ENCODE results near the gene CFAP100. TPM values are rescaled to one million over a fixed set of nuclear protein-coding genes. Genes with fewer than 3 reads are reported as not detected.

The CFAP100 gene
- total RNA-seq, 1 experiment from 2014 or later, result not detected

GRCh38 chr3:126456211-126456610, 61.5 kb downstream of the CFAP100 start:
- CTCF ChIA-PET, result no interaction called here
- no peaks in the 10 kb centered on the region for H3K9me2 ChIP-seq (ENCODE audit: insufficient read depth)
- H3K4me1 ChIP-seq (ENCODE audit: control insufficient read depth in 1 of 2, insufficient read depth in 2 of 2, low read length in 2 of 2), result no peaks in the 10 kb centered on the region
- RAD21 ChIA-PET (ENCODE audit: low non-redundant PET in 1 of 2, low total read pairs in 2 of 2, uncharacterized antibody in 2 of 2, unreplicated experiment in 2 of 2), result no interaction called here
- POLR2A ChIA-PET, result no interaction called here
- H3K27ac ChIP-seq (ENCODE audit: low read depth, low read length), result no peak overlapping the region
- no peak overlapping the region for H3K4me3 ChIP-seq (replicated peaks in 1 of 2; ENCODE audit: low read depth in 1 of 2, low read length in 2 of 2)
- TF ChIP-seq ATF3 (IDR thresholded peaks at IDR 0.05), result no peak
- no peak for TF ChIP-seq ZBTB33 (IDR thresholded peaks at IDR 0.05; ENCODE audit: extremely low read depth, insufficient replicate concordance, low read length)
- no peak for TF ChIP-seq SRF (IDR thresholded peaks at IDR 0.05; ENCODE audit: low read depth)
- no peak for TF ChIP-seq ELF1 (IDR thresholded peaks at IDR 0.05; ENCODE audit: borderline replicate concordance, low read depth)
- TF ChIP-seq SIN3A (IDR thresholded peaks at IDR 0.05; ENCODE audit: low read depth), result no peak
- H3K27me3 ChIP-seq (ENCODE audit: insufficient read depth, low read length), result no peaks in the 10 kb centered on the region
- peaks cover 44 to 55% of the 10 kb centered on the region in 2 experiments; a peak in 3 of 4 replicates for H3K36me3 ChIP-seq (ENCODE audit: control insufficient read depth in 1 of 2, insufficient read depth in 2 of 2, low read length in 2 of 2)
- intact Hi-C loops (cut with micrococcal nuclease), result no loop called here
- H3K79me2 ChIP-seq (ENCODE audit: insufficient read depth, low read length), result peaks cover 46% of the 10 kb centered on the region
- DNase-seq (ENCODE audit: low read depth, low spot score), result no peak
- H3K9me3 ChIP-seq (ENCODE audit: control insufficient read depth in 1 of 2, insufficient read depth in 1 of 2, low read depth in 1 of 2, low read length in 2 of 2), result no peaks in the 10 kb centered on the region
- no peak for ATAC-seq
- no peak overlapping the region for H2AFZ ChIP-seq (ENCODE audit: low read depth, low read length, poor library complexity, severe bottlenecking)
- BruUV-seq (replicated peaks), result no TSS peak
- H3K9ac ChIP-seq (ENCODE audit: low read length), result no peak overlapping the region
- no peak overlapping the region for H3K4me2 ChIP-seq (ENCODE audit: low read length)
- H4K20me1 ChIP-seq (ENCODE audit: insufficient read depth), result no peaks in the 10 kb centered on the region

- DNase-seq (ENCODE audit: low read depth, low spot score) (no peak), ATAC-seq (no peak)
- H3K9me3 ChIP-seq (ENCODE audit: control insufficient read depth in 1 of 2, insufficient read depth in 1 of 2, low read depth in 1 of 2, low read length in 2 of 2), result no peaks in the 10 kb centered on the region
- no peak overlapping the region for H3K27ac ChIP-seq (ENCODE audit: low read depth, low read length)
- POLR2A ChIA-PET, result no interaction called here
- intact Hi-C loops (cut with micrococcal nuclease), result no loop called here
- H3K4me2 ChIP-seq (ENCODE audit: low read length), result no peak overlapping the region
- peaks cover 49 to 56% of the 10 kb centered on the region in 2 experiments; a peak in 3 of 4 replicates for H3K36me3 ChIP-seq (ENCODE audit: control insufficient read depth in 1 of 2, insufficient read depth in 2 of 2, low read length in 2 of 2)
- RAD21 ChIA-PET (ENCODE audit: low non-redundant PET in 1 of 2, low total read pairs in 2 of 2, uncharacterized antibody in 2 of 2, unreplicated experiment in 2 of 2), result no interaction called here
- H3K4me3 ChIP-seq (replicated peaks in 1 of 2; ENCODE audit: low read depth in 1 of 2, low read length in 2 of 2), result no peak overlapping the region
- H3K9ac ChIP-seq (ENCODE audit: low read length), result no peak overlapping the region
- no TSS peak for BruUV-seq (replicated peaks)
- peaks cover 52% of the 10 kb centered on the region for H3K79me2 ChIP-seq (ENCODE audit: insufficient read depth, low read length)
- CTCF ChIA-PET, result no interaction called here
- H3K9me2 ChIP-seq (ENCODE audit: insufficient read depth), result no peaks in the 10 kb centered on the region
- no peaks in the 10 kb centered on the region for H4K20me1 ChIP-seq (ENCODE audit: insufficient read depth)
- H3K27me3 ChIP-seq (ENCODE audit: insufficient read depth, low read length), result no peaks in the 10 kb centered on the region
- H3K4me1 ChIP-seq (ENCODE audit: control insufficient read depth in 1 of 2, insufficient read depth in 2 of 2, low read length in 2 of 2), result no peaks in the 10 kb centered on the region
- no peak overlapping the region for H2AFZ ChIP-seq (ENCODE audit: low read depth, low read length, poor library complexity, severe bottlenecking)
- TF ChIP-seq EZH2 (IDR thresholded peaks at IDR 0.05) (no peak), ZBTB33 (IDR thresholded peaks at IDR 0.05; ENCODE audit: extremely low read depth, insufficient replicate concordance, low read length) (no peak), FOSL1 (IDR thresholded peaks at IDR 0.05; ENCODE audit: low read depth) (no peak), ATF3 (IDR thresholded peaks at IDR 0.05) (no peak), ZFX (IDR thresholded peaks at IDR 0.05) (no peak), YY1 (IDR thresholded peaks at IDR 0.05; ENCODE audit: extremely low read depth, insufficient replicate concordance, low read depth, low read length) (no peak), RAD21 (IDR thresholded peaks at IDR 0.05; ENCODE audit: low read depth) (no peak), MAX (IDR thresholded peaks at IDR 0.05) (no peak), SRF (IDR thresholded peaks at IDR 0.05; ENCODE audit: low read depth) (no peak), POLR2A (IDR thresholded peaks at IDR 0.05; ENCODE audit: borderline replicate concordance, extremely low read depth, insufficient read depth, insufficient read length) (no peak), POLR2AphosphoS5 (IDR thresholded peaks at IDR 0.05; ENCODE audit: low read depth, low read length) (no peak), SP1 (IDR thresholded peaks at IDR 0.05; ENCODE audit: low read depth) (no peak), ELF1 (IDR thresholded peaks at IDR 0.05; ENCODE audit: borderline replicate concordance, low read depth) (no peak)
Observed at GRCh38 chr3:126456766-126457388, 62.2 kb downstream of the CFAP100 start.
